HepG2 (cell line): ENCODE results near the gene SZRD1. TPM values are rescaled to one million over a fixed set of nuclear protein-coding genes. Genes with fewer than 3 reads are reported as not detected.

Source experiments
- ATF1 ChIP-seq: IDR thresholded peaks from 2 replicates; pipeline ENCODE4 v1.6.1; 2016; ENCODE audit warnings: mild to moderate bottlenecking, control low read depth
- FIP1L1 ChIP-seq: fragments of 200-400 bp; formaldehyde crosslinking; IDR thresholded peaks from 2 replicates; pipeline ENCODE4 v1.6.1; 2018; ENCODE audit warnings: low read depth, mild to moderate bottlenecking, low read length, moderate library complexity, borderline replicate concordance; ENCODE audit not compliant: insufficient read depth
- HOXA3 ChIP-seq: sonication (generic); formaldehyde crosslinking; IDR thresholded peaks from 2 replicates; pipeline ENCODE4 v1.5.0; 2020; ENCODE audit warnings: missing genetic modification reagents
- PBX2 ChIP-seq: IDR thresholded peaks from 2 replicates; pipeline ENCODE4 v1.6.1; 2016; ENCODE audit warnings: control low read depth
- PBX3 ChIP-seq: sonication (generic); formaldehyde crosslinking; IDR thresholded peaks from 2 replicates; pipeline ENCODE4 v1.8.1; 2023; ENCODE audit warnings: missing genetic modification reagents, inconsistent platforms, borderline replicate concordance
- RARG ChIP-seq: sonication (generic); formaldehyde crosslinking; IDR thresholded peaks from 2 replicates; pipeline ENCODE4 v1.4.0; 2020; ENCODE audit warnings: low read depth, mild to moderate bottlenecking, missing genetic modification reagents
- ZBTB2 ChIP-seq: sonication (generic); formaldehyde crosslinking; IDR thresholded peaks from 2 replicates; pipeline ENCODE4 v1.8.0; 2022; ENCODE audit warnings: low read depth, missing genetic modification reagents
- ZBTB4 ChIP-seq: sonication (generic); formaldehyde crosslinking; IDR thresholded peaks from 2 replicates; pipeline ENCODE4 v1.4.0; 2020; ENCODE audit warnings: missing genetic modification reagents, mild to moderate bottlenecking, borderline replicate concordance
- ZNF350 ChIP-seq: sonication (generic); formaldehyde crosslinking; IDR thresholded peaks from 2 replicates; pipeline ENCODE4 v1.4.0; 2020; ENCODE audit warnings: mild to moderate bottlenecking, low read depth, missing genetic modification reagents, borderline replicate concordance
- ZNF513 ChIP-seq: sonication (generic); formaldehyde crosslinking; conservative IDR thresholded peaks from 2 replicates; pipeline ENCODE4 v1.5.0; 2020; ENCODE audit warnings: missing genetic modification reagents
- polyA plus RNA-seq, 8 experiments: library from polyadenylated mRNA; depleted of rRNA in 3 of 8; stranded (reverse) in 7 of 8; unstranded in 1 of 8; fragments of >200 nt; fragmentation: Illumina TruSeq in 4 of 8; extraction: Trizol in 4 of 8; gene quantifications; 2 replicates each; pipeline versions ENCODE4 v1.2.1 to v1.2.3, GENCODE V29; 2011 to 2016; ENCODE audit warnings: low read depth in 4 of 8, missing spikeins in 1 of 8, mixed read lengths in 1 of 8; ENCODE audit not compliant: insufficient read depth in 1 of 8
- total RNA-seq, 5 experiments: library from RNA; depleted of rRNA; stranded (reverse); fragments of >200 nt; fragmentation: Illumina TruSeq; extraction: Trizol; gene quantifications; 2 replicates each; pipeline ENCODE4 v1.2.3, GENCODE V29; 2016; ENCODE audit warnings: low read depth in 1 of 5

Gene SZRD1
- total and polyA plus RNA-seq, 2 of the 13 experiments (the other 11 are each of a cell fraction or from before 2014, with no cell fraction given), result 28.5 to 41.4 TPM

- no peak for TF ChIP-seq PBX2 (CRISPR knock-in tag)
- TF ChIP-seq ZBTB2 (CRISPR knock-in tag), result no peak
- no peak for TF ChIP-seq HOXA3 (CRISPR knock-in tag)
- no peak for TF ChIP-seq RARG (CRISPR knock-in tag)
- TF ChIP-seq ZBTB4 (CRISPR knock-in tag), result no peak
- TF ChIP-seq ZNF350 (CRISPR knock-in tag), result no peak
- no peak for TF ChIP-seq ATF1 (CRISPR knock-in tag)
- TF ChIP-seq ZNF513 (CRISPR knock-in tag), result no peak
- no peak for TF ChIP-seq FIP1L1
- TF ChIP-seq PBX3, result no peak
Measured at GRCh38 chr1:16326833-16327404, 40.1 kb upstream of the SZRD1 start (continued).
